Iris pigment epithelial cell (primary cell): ENCODE measurements around the gene NUMA1.
A peak's percentile ranks its signal among the peaks of the same experiment; 100 is the strongest.

Source experiments
- DNase-seq: peaks from one replicate; pipeline ENCODE4 v3.0.0-alpha.2; 2011; ENCODE audit warnings: low read depth

NUMA1 gene

DNA sequence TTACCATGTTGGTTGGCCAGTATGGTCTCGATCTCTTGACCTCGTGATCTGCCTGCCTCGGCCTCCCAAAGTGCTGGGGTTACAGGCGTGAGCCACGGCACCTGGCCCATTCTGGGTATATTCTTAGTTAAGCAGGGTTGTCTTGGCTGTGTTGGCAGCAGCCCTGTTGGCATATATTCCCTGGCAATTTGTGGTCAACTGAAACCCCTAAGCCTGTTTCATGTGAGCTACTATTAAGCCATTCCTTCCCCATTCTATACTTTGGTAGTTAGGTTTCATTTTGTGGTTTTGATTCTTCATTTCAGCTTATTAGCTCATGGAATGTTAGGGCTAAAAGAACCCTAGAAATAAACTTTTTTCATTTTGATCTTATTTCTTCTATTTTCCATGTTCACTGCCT is 103.8 kb downstream of the NUMA1 start:
- no peak for DNase-seq

DNA sequence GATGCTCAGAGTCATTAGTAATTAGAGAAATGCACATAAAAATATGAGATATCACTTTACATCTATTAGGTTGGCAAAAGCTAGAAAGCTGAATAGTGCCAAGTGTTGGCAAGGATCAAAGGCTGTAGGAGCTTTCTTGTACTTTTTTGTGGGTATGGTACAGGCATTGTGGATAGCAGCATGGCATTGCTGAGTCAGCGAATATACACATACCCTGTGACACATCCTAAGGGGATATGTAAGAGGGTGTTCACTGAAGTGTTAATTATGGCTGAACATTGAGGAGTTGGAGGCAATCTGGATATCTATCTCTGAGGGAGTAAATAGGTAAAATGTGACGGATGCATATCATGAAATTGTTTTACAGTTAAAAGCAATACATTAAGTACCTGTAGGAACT is 108.7 kb downstream of the NUMA1 start:
- DNase-seq = no peak

DNA sequence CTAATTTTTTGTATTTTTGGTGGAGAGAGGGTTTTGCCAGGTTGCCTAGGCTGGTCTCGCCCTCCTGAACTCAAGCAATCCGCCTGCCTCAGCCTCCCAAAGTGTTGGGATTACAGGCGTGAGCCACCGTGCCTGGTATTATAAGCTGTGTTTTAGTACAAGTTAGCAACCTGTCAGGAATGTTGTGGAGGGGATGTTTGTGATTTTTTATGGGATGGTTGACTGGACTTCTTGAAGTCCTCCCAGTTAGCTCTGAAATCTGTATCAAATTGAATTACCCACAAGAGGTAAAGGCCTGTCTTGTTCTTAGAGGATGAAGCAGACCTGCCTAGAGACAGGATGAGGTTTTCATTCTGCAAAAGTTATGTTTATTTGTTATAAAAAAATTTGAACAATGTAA is 115.7 kb downstream of the NUMA1 start:
- DNase-seq = no peak

DNA sequence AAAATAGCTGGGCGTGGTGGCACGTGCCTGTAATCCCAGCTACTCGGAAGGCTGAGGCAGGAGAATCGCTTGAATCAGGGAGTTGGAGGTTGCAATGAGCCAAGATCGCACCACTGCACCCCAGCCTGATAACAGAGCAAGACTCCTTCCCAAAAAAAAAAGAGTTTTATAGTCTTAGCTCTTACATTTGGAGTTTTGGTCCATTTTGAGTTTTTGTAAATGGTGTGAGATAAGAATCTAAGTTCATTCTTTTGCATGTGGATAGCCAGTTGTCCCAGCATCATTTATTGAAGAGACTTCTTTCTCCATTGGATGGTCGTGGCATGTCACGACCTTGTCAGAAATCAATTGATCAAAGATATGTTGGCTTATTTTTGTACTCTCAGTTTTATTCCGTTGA is 116.9 kb downstream of the NUMA1 start:
- DNase-seq = no peak

DNA sequence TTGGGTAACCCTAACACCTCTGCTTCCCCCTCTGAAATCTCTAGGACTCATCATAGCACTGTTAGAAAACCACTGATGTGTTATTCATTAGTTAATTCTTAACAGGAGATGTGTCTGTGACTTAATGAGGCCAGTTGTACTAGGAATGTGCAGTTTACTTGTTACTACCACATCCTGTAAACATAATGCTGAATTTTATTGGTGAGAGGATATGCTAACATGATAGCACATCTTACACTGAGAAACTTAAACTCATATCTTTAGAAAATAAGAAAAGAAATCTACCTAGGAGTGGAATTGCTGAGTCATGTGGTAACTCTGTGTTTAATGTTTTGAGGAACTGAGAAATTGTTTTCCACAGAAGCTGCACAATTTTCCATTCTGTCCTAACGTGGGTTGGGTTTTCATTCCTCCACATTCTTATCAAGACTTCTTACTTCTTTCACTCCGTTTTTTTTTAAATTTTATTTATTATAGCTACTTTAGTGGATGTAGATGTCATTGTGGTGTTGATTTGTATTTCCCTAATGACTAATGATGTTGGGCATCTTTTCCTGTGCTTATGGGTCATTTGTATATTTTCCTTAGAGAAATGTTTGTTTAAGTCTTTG is 117.8 kb downstream of the NUMA1 start:
- DNase-seq = peak; percentile 82

DNA sequence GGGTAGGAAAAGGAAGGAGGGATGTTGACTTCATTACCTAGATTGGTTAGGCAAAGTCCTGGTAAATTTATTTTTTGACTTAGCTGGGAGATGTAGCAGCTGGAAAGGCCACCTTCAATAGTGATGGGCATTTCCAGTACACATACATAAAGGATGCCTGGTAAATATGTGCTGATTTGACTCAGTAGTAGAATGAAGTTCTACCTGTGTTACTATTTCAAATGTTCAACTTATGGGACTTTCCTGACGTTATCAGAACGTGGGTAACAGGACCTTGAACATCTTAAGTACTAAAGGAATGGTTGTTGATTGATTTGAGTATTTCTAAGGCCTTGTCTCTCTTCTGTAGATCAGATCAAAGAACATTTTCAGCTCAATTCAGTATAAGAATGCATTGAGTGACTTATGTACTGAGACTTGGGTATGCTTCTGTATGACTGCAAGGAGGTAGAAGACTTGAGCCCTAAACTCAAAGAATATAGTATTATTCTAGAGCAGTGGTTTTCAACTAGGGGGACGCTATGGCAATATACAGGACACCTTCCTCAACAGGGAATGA is 124.4 kb downstream of the NUMA1 start:
- no peak for DNase-seq
